Muscle of back (tissue), 11 donors: ENCODE measurements around the gene GPR146. TPM values are rescaled to one million over a fixed set of nuclear protein-coding genes. Genes with fewer than 3 reads are reported as not detected.

Experiments
- DNase-seq, 3 donors: peaks; one replicate each; pipeline versions ENCODE4 v3.0.0 to v3.0.0-alpha.2; 2013
- polyA plus RNA-seq, 10 donors: library from polyadenylated mRNA; unstranded; fragments of 120-200 nt; gene quantifications; one replicate each; pipeline ENCODE4 v1.2.1, GENCODE V29; 2013; ENCODE audit not compliant: insufficient read length in 10 of 10

The GPR146 gene
- polyA plus RNA-seq, 10 donors: 1.4 to 4.4 (median 3.2) TPM

GRCh38 chr7:1011297-1012003 is 32.9 kb upstream of the GPR146 start:
- no peak for DNase-seq

DNA sequence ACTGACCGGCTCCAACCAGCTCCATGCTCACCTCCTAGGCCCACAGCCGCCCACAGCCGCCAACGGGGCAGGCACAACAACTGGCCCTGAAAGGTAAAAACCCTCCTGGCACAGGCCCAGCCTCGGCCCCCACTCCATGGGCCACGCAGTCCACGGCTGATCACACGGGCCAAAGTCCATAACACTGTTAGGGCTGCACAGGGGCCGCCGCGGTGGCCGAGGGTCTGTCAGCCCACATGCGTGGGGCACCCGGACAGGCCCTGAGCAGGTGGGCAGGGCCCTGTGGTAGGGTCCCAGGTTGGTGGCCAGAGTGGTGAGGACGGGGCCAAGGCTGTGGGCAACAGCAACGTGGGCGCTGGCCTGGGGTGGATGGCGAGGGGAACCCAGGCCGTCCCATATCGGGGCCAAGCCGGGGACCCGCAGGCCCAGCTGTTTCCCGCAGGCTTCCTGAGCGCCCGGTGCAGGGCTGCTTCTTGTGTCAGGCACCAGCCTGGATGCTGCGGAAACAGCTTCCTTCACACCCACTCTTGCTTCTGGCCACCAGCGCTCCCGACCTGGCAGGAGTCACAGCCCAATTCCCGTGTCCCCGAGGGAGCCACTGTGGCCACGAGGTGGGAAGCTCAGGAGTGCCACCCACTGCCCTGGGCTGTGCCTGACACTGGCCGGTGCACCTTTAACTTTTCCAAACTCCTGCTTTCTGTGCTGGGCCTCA is 32.2 kb upstream of the GPR146 start:
- DNase-seq: no peak

DNA sequence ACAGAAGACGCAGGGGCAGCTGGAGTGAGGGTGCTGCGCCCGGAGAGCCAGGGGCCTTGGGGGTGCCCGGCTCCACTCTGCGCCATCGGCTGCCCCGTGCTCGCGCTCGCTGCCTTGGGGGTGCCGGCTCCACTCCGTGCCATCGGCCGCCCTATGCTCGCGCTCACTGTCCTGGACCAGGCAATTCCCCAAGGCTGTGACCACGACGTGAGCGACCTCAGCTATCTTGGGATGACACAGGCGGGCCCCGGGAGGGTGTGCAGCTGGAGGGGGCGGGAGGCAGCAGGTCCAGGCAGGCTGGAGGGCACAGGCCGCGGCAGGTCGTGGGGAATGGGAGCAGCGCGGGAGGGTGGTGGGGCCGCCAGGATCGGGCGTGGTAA is 31.6 kb upstream of the GPR146 start:
- DNase-seq: no peak

- no peak for DNase-seq
Measured at GRCh38 chr7:1013581-1013980, 30.8 kb upstream of the GPR146 start.

DNA sequence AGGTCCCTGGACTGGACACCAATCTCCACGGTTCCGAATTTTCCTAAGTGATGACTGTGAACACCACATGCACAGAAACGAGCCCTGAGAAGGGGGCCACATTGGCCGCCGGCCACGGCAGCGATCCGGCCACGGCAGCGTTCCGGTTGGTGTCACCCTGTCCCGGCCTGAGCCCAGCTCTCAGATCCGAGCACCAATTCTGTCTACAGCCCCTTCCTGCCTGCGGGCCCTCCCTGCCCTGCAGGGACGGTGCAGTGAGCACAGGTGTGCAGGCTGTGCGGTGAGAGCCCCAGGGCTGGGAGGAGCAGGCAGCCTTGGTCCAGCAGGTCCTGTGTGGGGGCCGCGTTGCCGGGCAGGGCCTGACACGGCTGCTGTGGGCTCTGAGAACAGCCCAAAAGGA is 29.7 kb upstream of the GPR146 start:
- DNase-seq: no peak

DNA sequence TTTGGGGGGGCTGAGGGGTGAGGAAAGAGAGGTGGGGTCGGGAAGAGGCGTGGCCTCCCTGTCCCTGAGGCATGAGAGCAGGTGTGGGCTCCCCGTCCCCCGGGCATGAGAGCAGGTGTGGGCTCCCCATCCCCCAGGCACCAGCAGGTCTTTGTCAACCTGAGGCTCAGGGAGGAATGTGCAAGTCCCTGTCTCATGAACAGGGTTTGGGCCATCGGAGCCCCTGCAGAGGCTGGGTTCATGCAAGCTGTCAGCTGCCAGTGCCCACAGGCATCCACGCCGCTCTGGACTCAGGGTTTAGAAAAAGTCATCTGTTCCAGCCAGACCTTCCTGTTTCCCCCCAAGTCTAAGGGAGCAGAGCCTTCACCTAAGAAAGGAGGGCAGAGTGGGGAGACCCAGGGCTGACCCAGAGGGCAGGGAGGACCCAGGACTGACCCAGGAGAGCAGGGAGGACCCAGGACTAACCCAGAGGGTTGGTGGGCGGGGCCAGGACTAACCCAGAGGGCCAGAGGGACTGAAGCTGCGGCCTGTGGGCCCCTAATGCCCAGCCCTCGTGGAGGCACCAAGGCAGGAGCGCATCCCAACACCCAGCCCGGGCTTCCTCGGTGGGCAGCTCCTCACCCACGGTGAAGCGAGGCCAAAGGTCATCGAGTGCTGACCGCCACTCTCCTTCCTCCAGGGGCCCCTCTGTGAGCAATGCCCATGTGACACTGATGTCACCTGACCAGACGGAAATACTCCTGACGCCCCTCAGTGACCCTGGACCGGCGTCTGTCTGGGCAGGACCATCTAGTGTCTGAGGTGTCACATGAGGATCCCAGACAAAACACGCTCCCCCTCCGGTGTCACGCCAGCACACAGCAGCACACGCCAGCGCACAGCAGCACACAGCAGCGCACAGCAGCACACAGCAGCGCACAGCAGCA is 28.9 kb upstream of the GPR146 start:
- no peak for DNase-seq

DNA sequence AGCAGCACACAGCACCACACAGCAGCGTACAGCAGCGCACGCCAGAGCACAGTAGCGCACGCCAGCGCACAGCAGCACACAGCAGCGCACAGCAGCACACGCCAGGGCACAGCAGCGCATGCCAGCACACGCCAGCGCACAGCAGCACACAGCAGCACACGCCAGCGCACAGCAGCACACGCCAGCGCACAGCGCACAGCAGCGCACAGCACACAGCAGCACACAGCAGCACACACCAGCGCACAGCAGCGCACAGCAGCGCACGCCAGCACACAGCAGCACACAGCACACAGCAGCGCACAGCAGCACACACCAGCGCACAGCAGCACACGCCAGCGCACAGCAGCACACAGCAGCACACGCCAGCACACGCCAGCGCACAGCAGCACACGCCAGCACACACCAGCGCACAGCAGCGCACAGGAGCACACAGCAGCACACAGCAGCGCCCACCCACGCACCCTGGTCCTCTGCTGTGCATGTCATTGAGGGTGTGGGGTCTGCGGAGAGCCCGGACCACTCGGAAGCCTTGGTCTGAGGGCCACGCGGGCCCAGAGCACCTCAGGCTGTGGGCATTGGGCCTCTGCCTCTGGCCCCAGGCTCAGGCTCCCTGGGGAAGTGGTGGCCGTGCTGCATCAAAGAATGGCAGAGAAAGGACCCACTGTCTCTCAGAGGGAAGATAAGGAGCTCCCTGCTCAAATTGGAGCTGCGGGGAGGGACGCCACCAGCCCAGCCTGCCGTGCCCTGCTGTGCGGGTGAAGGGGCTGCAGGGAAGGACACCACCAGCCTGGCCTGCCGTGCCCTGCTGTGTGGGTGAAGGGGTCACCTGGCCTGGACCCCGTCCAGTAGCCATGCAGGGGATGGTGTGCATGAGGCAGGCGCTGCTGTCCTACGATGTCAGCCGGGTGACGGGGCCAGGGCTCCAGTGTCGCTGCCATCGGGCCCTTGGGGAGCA is 27.5 kb upstream of the GPR146 start:
- DNase-seq: no peak

- DNase-seq: no peak
Measured at GRCh38 chr7:1017586-1018333, 26.6 kb upstream of the GPR146 start.

DNA sequence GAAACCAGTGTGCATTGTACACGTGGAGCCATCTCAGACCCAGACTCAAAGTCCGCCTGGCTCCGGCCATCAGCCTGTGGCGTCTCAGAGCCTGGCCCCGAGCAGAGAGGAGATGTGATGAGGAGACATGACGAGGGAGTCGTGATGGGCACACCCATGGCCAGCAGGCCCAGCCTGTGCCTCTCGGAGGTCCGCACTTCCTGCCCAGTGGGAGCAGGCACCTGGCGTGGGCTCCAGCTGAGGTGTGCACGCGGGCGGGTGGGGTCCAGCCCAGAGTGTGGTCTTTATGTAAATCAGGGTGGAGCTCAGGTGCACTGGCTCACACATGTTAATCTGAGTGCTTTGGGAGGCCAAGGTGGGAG is 26.0 kb upstream of the GPR146 start:
- no peak for DNase-seq

DNA sequence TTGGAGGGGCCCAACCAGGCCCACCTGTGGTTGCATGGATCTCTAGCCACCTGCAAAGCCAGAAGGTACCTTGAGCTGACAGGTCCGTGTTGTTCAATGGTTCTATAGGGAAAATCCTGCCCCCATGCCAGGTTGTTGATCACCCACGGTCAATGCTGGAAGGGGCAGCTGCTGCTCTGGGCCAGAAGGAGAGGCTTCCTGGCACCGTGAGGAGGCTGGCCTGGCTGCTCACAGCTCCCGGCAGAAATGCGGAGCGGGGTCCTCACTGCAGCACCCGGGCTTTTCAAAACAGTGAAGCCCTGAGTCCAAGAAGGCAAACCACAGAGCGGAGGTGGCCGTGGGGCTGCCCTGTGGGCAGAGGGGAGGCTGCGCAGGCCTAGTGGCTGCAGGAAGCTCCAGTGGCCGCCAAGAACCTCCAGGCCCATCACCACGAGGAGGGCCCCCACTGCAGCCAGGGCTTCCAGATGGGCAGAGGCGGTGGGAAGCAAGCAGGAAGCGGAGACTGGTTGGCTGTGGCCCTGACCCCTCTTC is 25.0 kb upstream of the GPR146 start:
- DNase-seq: no peak

GRCh38 chr7:1019789-1020610 is 24.3 kb upstream of the GPR146 start:
- no peak for DNase-seq

GRCh38 chr7:1020849-1021251 is 23.5 kb upstream of the GPR146 start:
- DNase-seq: no peak

DNA sequence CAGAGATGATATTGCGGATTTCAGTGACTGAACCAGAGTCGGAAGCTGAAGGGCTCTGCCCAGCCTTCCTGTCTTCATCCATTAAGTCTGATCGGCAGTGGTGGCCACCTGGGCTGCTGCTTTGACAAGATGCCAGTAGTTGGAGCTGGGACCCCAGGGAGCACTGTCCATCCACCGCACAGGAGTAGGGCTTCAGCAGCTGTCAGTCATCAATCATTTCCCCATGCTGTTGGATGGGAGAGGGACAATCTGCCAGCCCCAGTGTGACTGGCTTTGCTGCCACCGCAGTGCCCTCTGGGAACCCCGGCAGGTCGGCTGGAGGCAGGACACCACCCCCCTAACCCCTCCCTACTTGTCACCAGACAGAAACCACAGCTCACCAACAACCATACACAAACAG is 23.0 kb upstream of the GPR146 start:
- no peak for DNase-seq

DNA sequence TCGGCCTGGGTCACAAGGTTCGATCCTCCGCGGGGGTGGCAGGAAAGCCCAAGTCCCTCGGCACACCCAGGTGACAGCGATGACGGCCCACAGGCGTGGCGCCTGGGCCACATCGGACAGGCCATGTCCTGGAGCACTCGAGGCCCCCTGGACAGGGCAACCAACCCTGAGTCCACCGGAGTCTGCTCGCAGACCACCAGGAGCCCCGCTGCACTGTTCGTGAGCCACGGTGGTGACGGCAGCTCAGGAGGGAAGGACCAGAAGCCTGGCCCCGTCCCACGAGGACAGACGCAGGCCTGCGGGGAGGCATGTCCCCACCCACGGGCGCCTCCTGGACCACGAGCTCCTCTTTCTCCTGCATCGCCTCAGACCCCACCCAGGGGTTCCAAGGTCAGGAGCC is 22.4 kb upstream of the GPR146 start:
- DNase-seq: no peak

- no peak for DNase-seq
Measured at GRCh38 chr7:1022356-1022755, 22.0 kb upstream of the GPR146 start.

- no peak for DNase-seq
Measured at GRCh38 chr7:1022801-1023465, 21.4 kb upstream of the GPR146 start.

- no peak for DNase-seq
Measured at GRCh38 chr7:1024331-1024841, 20.0 kb upstream of the GPR146 start.

DNA sequence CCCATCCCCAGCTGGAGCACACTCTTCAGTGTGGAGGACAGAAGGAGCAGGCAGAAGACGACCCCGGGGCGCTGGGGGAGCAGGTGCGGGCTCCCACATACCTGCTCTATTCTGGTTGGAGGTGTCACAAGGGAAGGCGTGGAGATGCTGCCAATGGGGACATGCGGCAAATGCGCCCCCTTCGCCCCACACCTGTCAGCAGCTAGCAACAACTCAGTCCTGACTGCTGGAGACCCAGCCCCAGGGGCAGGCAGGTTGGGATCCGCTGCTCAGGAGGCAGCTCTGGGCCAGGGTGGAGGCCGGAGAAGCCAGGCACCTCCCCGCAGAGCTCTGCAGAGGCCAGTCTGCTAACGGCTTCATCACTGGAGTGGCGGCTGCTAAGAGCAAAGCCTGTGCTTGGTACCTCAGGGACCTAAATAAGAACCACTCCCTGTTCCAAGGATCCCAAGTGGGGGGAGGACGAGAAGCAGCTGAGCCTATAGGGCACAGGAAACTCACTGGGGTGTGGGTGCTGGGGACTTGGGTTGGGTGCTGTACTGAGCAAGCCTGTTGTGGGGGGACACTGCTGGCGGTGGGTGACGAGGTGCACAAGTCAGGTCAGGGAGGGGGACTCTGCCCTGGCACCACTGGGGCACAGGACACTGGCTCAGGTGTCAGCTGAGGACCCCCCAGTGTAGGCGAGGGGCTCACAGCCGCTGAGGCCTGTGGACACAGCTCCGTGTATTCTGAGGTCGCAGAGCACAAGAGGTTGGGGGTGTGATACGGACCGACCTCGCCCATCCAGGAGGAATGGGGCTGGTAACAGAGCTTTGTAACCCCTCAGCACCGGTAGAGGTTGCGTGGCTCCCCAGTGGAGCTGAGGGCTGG is 19.2 kb upstream of the GPR146 start:
- DNase-seq: no peak
